ENCODE data around the gene TMEM184B. TPM values are rescaled to one million over a fixed set of nuclear protein-coding genes. Genes with fewer than 3 reads are reported as not detected.
A peak's percentile ranks its signal among the peaks of the same experiment; 100 is the strongest.

TMEM184B gene
- total RNA-seq, 1 donor from 2014 or later, result 39.1 TPM

GRCh38 chr22:38313384-38313955 lies 40.7 kb upstream of the TMEM184B start:
- H3K4me3 Mint-ChIP-seq, result peak overlapping the region; percentile 90
- no peak for DNase-seq (ENCODE audit: low spot score)
- intact Hi-C loops (cut with micrococcal nuclease), result no loop called here
- H3K4me1 Mint-ChIP-seq (ENCODE audit: low read depth), result peaks cover 63% of the 10 kb centered on the region
- peak overlapping the region; percentile 70 for H3K27ac Mint-ChIP-seq
- no peaks in the 10 kb centered on the region for H3K9me3 Mint-ChIP-seq
- no peaks in the 10 kb centered on the region for H3K27me3 Mint-ChIP-seq (ENCODE audit: insufficient read depth)
- H3K36me3 Mint-ChIP-seq (ENCODE audit: low read depth), result peaks cover 25% of the 10 kb centered on the region

DNA sequence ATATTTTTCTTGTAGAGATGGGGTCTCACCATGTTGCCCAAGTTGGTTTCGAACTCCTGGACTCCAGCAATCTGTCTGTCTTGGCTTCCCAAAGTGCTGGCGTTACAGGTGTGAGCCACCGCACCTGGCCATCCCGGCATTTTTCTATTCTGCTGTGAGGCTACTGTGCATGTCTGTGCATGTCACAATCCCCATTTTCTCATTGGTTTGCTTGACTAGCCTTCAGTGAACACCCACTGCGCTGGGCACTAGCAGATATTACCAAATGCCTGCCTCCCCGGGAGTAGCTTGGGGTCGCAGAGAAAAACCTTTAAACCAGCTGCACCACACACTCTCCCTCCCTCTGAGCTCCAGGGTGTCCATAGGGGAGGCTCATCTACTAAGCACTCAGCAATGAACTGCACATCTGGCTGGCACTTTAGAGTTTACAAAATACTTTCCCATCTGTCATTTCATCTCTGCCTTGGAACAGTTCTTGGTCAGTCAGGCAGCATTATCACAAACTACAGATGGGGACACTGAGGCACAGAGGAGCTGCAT lies 39.5 kb upstream of the TMEM184B start:
- Mint-ChIP-seq H3K36me3 (ENCODE audit: low read depth) (peaks cover 25% of the 10 kb centered on the region), H3K27me3 (ENCODE audit: insufficient read depth) (no peaks in the 10 kb centered on the region), H3K4me1 (ENCODE audit: low read depth) (peaks cover 56% of the 10 kb centered on the region), H3K9me3 (no peaks in the 10 kb centered on the region), H3K27ac (no peak overlapping the region), H3K4me3 (no peak overlapping the region)
- intact Hi-C loops (cut with micrococcal nuclease), result no loop called here
- no peak for DNase-seq (ENCODE audit: low spot score)

GRCh38 chr22:38311323-38311620 lies 38.5 kb upstream of the TMEM184B start:
- no peaks in the 10 kb centered on the region for H3K27me3 Mint-ChIP-seq (ENCODE audit: insufficient read depth)
- H3K9me3 Mint-ChIP-seq, result no peaks in the 10 kb centered on the region
- DNase-seq (ENCODE audit: low spot score), result no peak
- H3K4me1 Mint-ChIP-seq (ENCODE audit: low read depth), result peaks cover 62% of the 10 kb centered on the region
- intact Hi-C loops (cut with micrococcal nuclease), result no loop called here
- H3K27ac Mint-ChIP-seq, result peak overlapping the region; percentile 48
- peaks cover 26% of the 10 kb centered on the region for H3K36me3 Mint-ChIP-seq (ENCODE audit: low read depth)
- H3K4me3 Mint-ChIP-seq, result no peak overlapping the region

DNA sequence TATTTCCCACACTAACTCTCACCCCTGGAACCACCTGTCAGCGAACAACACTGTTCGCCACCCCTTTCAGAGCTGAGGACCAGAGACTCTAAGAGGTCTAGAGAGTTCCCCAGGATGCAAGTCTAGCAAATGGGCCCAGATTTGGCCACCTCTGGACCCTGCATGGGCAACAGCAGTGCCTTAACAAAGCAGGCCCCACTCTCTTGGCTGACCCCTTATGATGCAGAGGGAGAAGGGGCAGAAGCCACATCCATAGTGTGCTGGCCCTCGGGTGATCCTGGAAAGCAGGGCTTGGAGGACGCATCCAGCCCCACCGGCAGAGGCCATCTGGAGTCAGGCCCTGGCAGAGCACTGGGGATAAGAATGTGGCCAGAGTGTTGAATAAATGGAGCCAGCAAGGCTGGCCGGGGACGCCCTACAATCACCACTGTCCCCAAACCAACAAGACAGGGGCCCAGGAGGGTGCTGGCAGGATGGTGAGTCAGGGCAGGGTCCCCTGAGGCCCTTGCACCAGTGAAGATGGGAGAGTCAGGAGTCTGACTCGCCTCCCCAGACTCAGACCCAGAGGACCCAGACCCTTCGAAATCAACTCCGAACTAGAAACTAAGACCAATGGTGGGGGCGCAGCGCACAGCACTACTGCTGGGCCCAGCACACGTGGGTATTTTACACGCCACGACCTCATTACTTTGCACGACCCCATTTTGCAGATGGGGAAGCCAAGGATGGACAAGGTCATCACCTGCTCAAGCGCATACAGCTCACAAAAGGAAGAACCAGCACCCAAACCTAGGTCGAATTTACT lies 37.9 kb upstream of the TMEM184B start:
- Mint-ChIP-seq H3K9me3 (no peaks in the 10 kb centered on the region), H3K36me3 (ENCODE audit: low read depth) (peaks cover 26% of the 10 kb centered on the region), H3K27ac (peak overlapping the region; percentile 48), H3K27me3 (ENCODE audit: insufficient read depth) (no peaks in the 10 kb centered on the region), H3K4me1 (ENCODE audit: low read depth) (peaks cover 62% of the 10 kb centered on the region), H3K4me3 (no peak overlapping the region)
- intact Hi-C loops (cut with micrococcal nuclease), result no loop called here
- no peak for DNase-seq (ENCODE audit: low spot score)

DNA sequence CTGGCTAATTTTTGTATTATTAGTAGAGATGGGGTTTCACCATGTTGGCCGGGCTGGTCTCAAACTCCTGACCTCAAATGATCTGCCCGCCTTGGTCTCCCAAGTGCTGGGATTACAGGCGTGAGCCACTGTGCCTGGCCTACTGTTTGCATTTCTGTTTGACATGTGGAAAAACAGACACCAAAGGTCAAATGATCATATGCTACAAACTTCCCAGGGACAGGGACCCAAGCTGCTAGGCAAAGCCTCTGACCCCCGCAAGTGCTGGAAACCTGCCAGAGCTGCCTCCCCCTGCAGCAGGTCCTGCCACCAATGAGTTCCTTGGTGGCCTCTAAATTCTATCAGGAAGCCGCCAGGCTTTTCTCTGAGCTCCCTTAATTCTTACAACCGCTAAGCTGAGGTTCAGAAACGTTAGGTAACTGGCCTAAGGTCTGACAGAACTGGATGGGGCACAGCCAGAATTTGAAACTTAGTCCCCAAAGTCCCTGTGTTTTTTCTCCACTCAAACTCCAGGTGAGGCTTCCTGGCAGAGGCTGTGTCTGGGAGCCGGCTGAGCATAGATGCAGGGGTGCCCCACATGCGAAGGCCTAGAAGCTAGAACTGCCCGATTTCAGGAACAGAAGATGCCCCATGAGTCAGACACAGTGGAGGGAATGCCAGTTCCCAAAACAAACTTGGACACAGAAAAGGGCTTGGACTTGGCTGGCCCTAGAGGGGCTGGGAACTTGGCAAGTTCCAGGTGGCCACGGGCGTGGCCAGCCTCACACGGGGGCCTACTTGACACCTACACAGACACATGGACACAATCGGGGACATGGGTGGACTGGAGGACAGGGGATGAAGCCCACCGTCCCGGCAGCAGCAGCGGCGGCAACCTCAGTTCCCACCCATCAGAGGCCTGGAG lies 37.1 kb upstream of the TMEM184B start:
- Mint-ChIP-seq H3K27me3 (ENCODE audit: insufficient read depth) (no peaks in the 10 kb centered on the region), H3K9me3 (no peaks in the 10 kb centered on the region), H3K4me3 (no peak overlapping the region), H3K4me1 (ENCODE audit: low read depth) (peaks cover 59% of the 10 kb centered on the region), H3K27ac (no peak overlapping the region), H3K36me3 (ENCODE audit: low read depth) (peaks cover 26% of the 10 kb centered on the region)
- DNase-seq (ENCODE audit: low spot score), result no peak
- intact Hi-C loops (cut with micrococcal nuclease), result no loop called here

GRCh38 chr22:38308791-38309498 lies 36.1 kb upstream of the TMEM184B start:
- Mint-ChIP-seq H3K4me1 (ENCODE audit: low read depth) (peaks cover 50% of the 10 kb centered on the region), H3K27me3 (ENCODE audit: insufficient read depth) (no peaks in the 10 kb centered on the region), H3K9me3 (no peaks in the 10 kb centered on the region), H3K27ac (peak overlapping the region; percentile 38), H3K36me3 (ENCODE audit: low read depth) (peaks cover 29% of the 10 kb centered on the region), H3K4me3 (no peak overlapping the region)
- no peak for DNase-seq (ENCODE audit: low spot score)
- intact Hi-C loops (cut with micrococcal nuclease), result no loop called here

DNA sequence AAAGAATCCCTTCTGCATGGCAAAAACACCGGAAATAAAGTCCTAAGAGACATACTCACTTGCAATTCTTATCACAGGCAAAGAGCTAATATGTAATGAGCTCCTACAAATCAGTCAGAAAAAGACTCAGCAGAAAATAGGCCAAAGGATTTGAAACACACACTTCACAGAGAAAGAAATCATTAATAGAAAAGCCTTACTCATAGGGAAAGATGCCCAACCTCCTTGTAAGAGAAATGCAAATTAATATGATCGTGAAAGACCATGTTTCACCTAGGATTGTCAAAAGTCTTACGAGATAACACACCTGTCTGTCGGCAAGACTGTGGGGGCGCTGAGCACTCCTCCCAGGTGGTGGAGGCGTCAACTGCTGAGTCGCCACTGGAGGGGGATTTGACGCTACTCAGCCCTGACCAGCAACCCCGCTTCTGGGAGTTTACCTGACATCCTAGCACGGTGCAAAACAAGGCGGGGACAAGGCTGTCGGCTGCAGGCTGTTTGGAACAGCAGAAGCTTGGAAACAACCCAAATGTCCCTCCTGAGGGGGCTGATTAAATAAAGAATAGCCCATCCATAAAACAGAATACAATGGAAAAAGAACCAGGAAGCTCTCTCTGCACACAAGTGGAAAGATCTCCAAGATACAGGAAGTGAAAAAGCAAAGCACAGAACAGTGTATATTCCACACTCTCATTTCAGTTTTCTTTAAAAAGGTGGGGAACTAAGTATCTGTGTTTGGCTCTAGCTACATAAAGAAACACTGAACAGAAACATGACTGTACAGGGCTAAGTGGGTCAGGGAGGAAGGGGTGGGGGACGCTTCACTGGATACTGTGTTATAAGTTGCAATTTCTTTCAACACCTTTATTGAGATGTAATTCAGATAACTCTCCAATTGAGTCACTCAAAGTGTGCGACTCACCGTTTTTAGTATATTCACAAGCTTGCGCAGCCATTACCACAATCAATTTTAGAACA lies 33.0 kb upstream of the TMEM184B start:
- intact Hi-C loops (cut with micrococcal nuclease), result no loop called here
- no peaks in the 10 kb centered on the region for H3K9me3 Mint-ChIP-seq
- peaks cover 14% of the 10 kb centered on the region for H3K36me3 Mint-ChIP-seq (ENCODE audit: low read depth)
- DNase-seq (ENCODE audit: low spot score), result no peak
- H3K27me3 Mint-ChIP-seq (ENCODE audit: insufficient read depth), result no peaks in the 10 kb centered on the region
- peaks cover 20% of the 10 kb centered on the region for H3K4me1 Mint-ChIP-seq (ENCODE audit: low read depth)
- H3K27ac Mint-ChIP-seq, result peak overlapping the region; percentile 78
- H3K4me3 Mint-ChIP-seq, result peak overlapping the region; percentile 60

GRCh38 chr22:38304526-38304925 lies 31.7 kb upstream of the TMEM184B start:
- H3K4me3 Mint-ChIP-seq, result no peak overlapping the region

GRCh38 chr22:38303974-38304373 lies 31.2 kb upstream of the TMEM184B start:
- H3K36me3 Mint-ChIP-seq (ENCODE audit: low read depth), result peaks cover 23% of the 10 kb centered on the region
- peak overlapping the region; percentile 12 for H3K27ac Mint-ChIP-seq
- H3K4me1 Mint-ChIP-seq (ENCODE audit: low read depth), result peaks cover 18% of the 10 kb centered on the region
- intact Hi-C loops (cut with micrococcal nuclease), result no loop called here
- no peak for DNase-seq (ENCODE audit: low spot score)
- H3K27me3 Mint-ChIP-seq (ENCODE audit: insufficient read depth), result no peaks in the 10 kb centered on the region
- H3K9me3 Mint-ChIP-seq, result no peaks in the 10 kb centered on the region
- H3K4me3 Mint-ChIP-seq, result no peak overlapping the region

More at GRCh38 chr22:38304526-38304925, 31.7 kb upstream of the TMEM184B start:
- Mint-ChIP-seq H3K9me3 (no peaks in the 10 kb centered on the region), H3K27me3 (ENCODE audit: insufficient read depth) (no peaks in the 10 kb centered on the region), H3K27ac (no peak overlapping the region), H3K36me3 (ENCODE audit: low read depth) (peaks cover 23% of the 10 kb centered on the region), H3K4me1 (ENCODE audit: low read depth) (peaks cover 18% of the 10 kb centered on the region)
- intact Hi-C loops (cut with micrococcal nuclease), result no loop called here
- no peak for DNase-seq (ENCODE audit: low spot score)

DNA sequence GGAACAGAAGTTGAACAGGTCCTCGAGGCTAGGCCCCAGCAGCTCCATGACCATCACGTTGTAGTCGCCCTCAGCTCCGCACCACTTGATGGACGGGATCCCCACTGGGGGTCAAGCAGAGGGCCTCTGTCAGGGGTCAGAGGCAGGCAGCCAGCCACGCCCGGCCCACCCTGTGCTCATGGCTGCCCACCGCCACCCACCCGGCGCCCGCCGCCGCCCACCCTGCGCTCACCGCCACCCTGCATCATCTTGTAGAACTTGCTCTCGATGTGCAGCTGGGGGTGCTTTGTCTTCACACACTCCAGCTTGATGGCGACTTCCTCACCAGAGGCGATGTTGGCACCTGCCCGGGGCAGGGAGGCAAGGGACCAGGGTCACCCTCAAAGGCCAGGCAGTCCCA lies 30.1 kb upstream of the TMEM184B start:
- intact Hi-C loops (cut with micrococcal nuclease), result no loop called here
- Mint-ChIP-seq H3K36me3 (ENCODE audit: low read depth) (peaks cover 25% of the 10 kb centered on the region), H3K4me3 (no peak overlapping the region), H3K9me3 (no peaks in the 10 kb centered on the region), H3K27ac (no peak overlapping the region), H3K4me1 (ENCODE audit: low read depth) (peaks cover 18% of the 10 kb centered on the region), H3K27me3 (ENCODE audit: insufficient read depth) (no peaks in the 10 kb centered on the region)
- DNase-seq (ENCODE audit: low spot score), result no peak

DNA sequence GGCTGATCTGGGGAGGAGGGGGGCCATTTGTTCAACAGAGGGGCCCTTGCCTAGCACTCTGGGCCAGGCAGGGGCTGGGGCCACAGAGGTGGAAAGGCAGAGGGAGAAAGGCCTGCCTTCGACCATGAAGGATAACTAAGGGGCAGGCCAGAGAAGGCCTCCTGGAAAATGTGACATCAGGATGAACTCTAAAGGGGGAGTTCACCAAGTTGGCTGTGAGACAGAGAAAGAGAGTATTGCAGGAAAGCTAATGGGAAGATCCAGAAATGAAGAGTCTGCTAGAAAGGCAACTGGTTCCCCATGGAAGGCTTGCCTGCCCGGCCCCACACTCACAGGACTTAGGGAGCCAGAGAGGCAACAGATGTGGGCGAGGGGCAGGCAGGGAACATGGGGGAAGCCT lies 28.1 kb upstream of the TMEM184B start:
- H3K4me3 Mint-ChIP-seq, result no peak overlapping the region
- no peaks in the 10 kb centered on the region for H3K27me3 Mint-ChIP-seq (ENCODE audit: insufficient read depth)
- no peak for DNase-seq (ENCODE audit: low spot score)
- intact Hi-C loops (cut with micrococcal nuclease), result no loop called here
- H3K36me3 Mint-ChIP-seq (ENCODE audit: low read depth), result peaks cover 24% of the 10 kb centered on the region
- H3K9me3 Mint-ChIP-seq, result no peaks in the 10 kb centered on the region
- H3K27ac Mint-ChIP-seq, result no peak overlapping the region
- peaks cover 9% of the 10 kb centered on the region for H3K4me1 Mint-ChIP-seq (ENCODE audit: low read depth)
